Esophagus squamous epithelium (tissue), 5 donors: ENCODE data around the gene MFF. TPM values are rescaled to one million over a fixed set of nuclear protein-coding genes. Genes with fewer than 3 reads are reported as not detected.

Experiments
- DNase-seq: peaks from one replicate; lab custom pipeline; 2025; lab: John Stamatoyannopoulos, UW
- H3K27ac ChIP-seq, 4 donors: fragments of 200-600 bp; sonication (generic); one replicate each; pipeline ENCODE4 v1.5.1; 2016 to 2019; ENCODE audit warnings: mild to moderate bottlenecking in 1 of 4
- H3K27me3 ChIP-seq, 4 donors: fragments of 200-600 bp; sonication (generic); 1 replicate in 3 of 4; 2 replicates in 1 of 4; pipeline versions ENCODE4 v1.5.1 to v1.6.0; 2017 to 2021; ENCODE audit warnings: antibody characterized with exemption in 1 of 4
- H3K36me3 ChIP-seq, 3 donors: fragments of 200-600 bp; sonication (generic); one replicate each; pipeline ENCODE4 v1.5.1; 2016 to 2019
- H3K4me1 ChIP-seq, 3 donors: fragments of 200-600 bp; sonication (generic); one replicate each; pipeline ENCODE4 v1.5.1; 2017 to 2019
- H3K4me3 ChIP-seq, 4 donors: fragments of 200-600 bp; sonication (generic); 1 replicate in 3 of 4; 2 replicates in 1 of 4; pipeline ENCODE4 v1.5.1; 2016 to 2019; ENCODE audit warnings: mild to moderate bottlenecking in 2 of 4, moderate library complexity in 1 of 4
- H3K9me3 ChIP-seq, 3 donors: fragments of 200-600 bp; sonication (generic); one replicate each; pipeline ENCODE4 v1.5.1; 2016 to 2019
- POLR2A ChIP-seq, 4 donors: fragments of 450-650 bp; IDR thresholded peaks; one replicate each; pipeline ENCODE4 v1.6.1; 2017; ENCODE audit warnings: antibody characterized with exemption in 4 of 4, mild to moderate bottlenecking in 4 of 4, moderate library complexity in 3 of 4
- WGBS, 2 donors: methylation state at CpG; one replicate each; pipeline ENCODE4 v1.1.5; 2018; 5-methylcytosine and 5-hydroxymethylcytosine counted together
- intact Hi-C: fragments of 100-400 bp; cut with DNase I; formaldehyde crosslinking; loops from one replicate; pipeline ENCODE4 v1.15.0; 2022
- total RNA-seq, 4 donors: library from RNA; depleted of rRNA; stranded (reverse); fragments of >200 nt; gene quantifications; one replicate each; pipeline ENCODE4 v1.1.0, GENCODE V29; 2016
- TF ChIP-seq, protein P1 (sequence below), 6 experiments: fragments of 450-650 bp in 4 of 6; fragments of 200-600 bp in 2 of 6; sonication (generic) in 2 of 6; IDR thresholded peaks; one replicate each; pipeline ENCODE4 v1.5.1; 2016 to 2019; ENCODE audit warnings: antibody characterized with exemption in 6 of 6, mild to moderate bottlenecking in 4 of 6, moderate library complexity in 4 of 6
- donor health status: DM: yes; HTN: yes; CAD: no.

The MFF gene
- total RNA-seq, 4 donors from 2014 or later = 66.8 to 91.0 (median 84.8) TPM

DNA sequence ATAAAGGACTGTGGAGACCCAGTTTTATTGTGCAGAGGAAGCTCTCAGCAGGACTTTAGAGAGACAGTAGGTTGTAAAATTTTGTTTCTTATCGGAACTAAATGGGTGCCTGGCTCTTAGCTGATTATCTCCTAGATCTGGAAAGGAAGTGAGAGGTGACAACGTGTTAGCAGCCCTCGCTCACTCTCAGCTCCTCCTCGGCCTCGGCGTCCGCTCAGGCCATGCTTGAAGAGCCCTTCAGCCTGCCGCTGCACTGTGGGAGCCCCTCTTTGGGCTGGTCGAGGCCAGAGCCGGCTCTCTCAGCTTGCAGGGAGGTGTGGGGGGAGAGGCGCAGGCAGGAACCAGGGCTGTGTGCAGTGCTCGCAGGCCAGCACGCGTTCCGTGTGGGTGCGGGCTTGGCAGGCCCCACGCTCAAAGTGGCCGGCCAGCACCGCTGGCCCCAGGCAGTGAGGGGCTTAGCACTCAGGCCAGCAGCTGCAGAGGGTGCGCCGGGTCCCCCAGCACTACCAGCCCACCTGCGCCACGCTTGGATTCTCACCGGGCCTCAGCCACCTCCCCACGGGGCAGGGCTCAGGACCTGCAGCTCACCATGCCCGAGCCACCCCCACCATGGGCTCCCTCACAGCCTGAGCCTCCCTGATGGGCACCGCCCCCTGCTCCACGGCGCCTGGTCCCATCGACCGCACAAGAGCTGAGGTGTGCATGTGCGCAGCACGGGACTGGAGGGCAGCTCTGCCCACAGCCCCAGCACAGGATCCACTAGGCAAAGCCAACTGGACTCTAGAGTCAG lies 4.6 kb upstream of the MFF start:
- no peak overlapping the region for H3K4me3 ChIP-seq
- peaks cover 0 to 8% (median 0%) of the 10 kb centered on the region in 3 donors for H3K4me1 ChIP-seq
- TF ChIP-seq POLR2A (IDR thresholded peaks at IDR 0.05) = no peak
- TF ChIP-seq, protein P1, sequence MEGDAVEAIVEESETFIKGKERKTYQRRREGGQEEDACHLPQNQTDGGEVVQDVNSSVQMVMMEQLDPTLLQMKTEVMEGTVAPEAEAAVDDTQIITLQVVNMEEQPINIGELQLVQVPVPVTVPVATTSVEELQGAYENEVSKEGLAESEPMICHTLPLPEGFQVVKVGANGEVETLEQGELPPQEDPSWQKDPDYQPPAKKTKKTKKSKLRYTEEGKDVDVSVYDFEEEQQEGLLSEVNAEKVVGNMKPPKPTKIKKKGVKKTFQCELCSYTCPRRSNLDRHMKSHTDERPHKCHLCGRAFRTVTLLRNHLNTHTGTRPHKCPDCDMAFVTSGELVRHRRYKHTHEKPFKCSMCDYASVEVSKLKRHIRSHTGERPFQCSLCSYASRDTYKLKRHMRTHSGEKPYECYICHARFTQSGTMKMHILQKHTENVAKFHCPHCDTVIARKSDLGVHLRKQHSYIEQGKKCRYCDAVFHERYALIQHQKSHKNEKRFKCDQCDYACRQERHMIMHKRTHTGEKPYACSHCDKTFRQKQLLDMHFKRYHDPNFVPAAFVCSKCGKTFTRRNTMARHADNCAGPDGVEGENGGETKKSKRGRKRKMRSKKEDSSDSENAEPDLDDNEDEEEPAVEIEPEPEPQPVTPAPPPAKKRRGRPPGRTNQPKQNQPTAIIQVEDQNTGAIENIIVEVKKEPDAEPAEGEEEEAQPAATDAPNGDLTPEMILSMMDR (IDR thresholded peaks at IDR 0.05) = no peak
- no peaks in the 10 kb centered on the region for H3K27me3 ChIP-seq
- no peaks in the 10 kb centered on the region for H3K9me3 ChIP-seq
- no peak for DNase-seq
- H3K27ac ChIP-seq = no peak overlapping the region
- H3K36me3 ChIP-seq = no peaks in the 10 kb centered on the region
- intact Hi-C loops = no loop called here
- 91 to 94% methylated on average over 7 to 8 of the region's 33 CpGs for WGBS, 2 donors

GRCh38 chr2:227322530-227323205 lies 2.4 kb upstream of the MFF start:
- Histone ChIP-seq H3K36me3 (no peaks in the 10 kb centered on the region), H3K9me3 (no peaks in the 10 kb centered on the region), H3K4me1 (peaks cover 0 to 29% (median 5%) of the 10 kb centered on the region in 3 donors), H3K4me3 (no peak overlapping the region), H3K27ac (no peak overlapping the region), H3K27me3 (no peaks in the 10 kb centered on the region)
- no peak for TF ChIP-seq POLR2A (IDR thresholded peaks at IDR 0.05)
- TF ChIP-seq, protein P1 (IDR thresholded peaks at IDR 0.05) = no peak
- 89 to 93% methylated on average over 5 of the region's 5 CpGs for WGBS, 2 donors
- intact Hi-C loops = no loop called here
- no peak for DNase-seq

DNA sequence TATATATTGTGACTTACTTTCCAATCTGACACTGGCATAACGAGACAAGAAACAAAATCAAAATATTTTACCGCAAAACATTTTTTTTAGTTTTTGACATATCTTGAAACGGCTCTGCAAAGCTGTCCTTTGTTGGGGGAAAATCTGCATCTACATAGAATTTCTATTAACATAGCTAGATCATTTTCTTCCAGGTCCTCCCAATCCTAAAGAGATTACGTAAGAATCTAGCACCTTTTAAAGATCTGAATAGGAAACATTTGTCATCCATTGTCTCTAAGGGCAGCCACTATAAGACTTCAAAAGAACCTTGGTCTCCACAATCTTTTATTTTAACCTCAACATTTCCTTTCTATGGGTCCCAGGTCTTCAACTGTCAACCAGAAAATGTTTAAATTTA lies 1.2 kb upstream of the MFF start:
- H3K4me3 ChIP-seq = no peak overlapping the region
- 97 to 99% methylated on average over 4 of the region's 4 CpGs for WGBS, 2 donors
- H3K4me1 ChIP-seq = peaks cover 0 to 31% (median 5%) of the 10 kb centered on the region in 3 donors
- peaks cover 0 to 3% (median 0%) of the 10 kb centered on the region in 3 donors for H3K36me3 ChIP-seq
- TF ChIP-seq POLR2A (IDR thresholded peaks at IDR 0.05) = no peak
- TF ChIP-seq, protein P1 (IDR thresholded peaks at IDR 0.05) = no peak
- no peak for DNase-seq
- no peaks in the 10 kb centered on the region for H3K9me3 ChIP-seq
- H3K27me3 ChIP-seq = no peaks in the 10 kb centered on the region
- no peak overlapping the region for H3K27ac ChIP-seq
- intact Hi-C loops = no loop called here

DNA sequence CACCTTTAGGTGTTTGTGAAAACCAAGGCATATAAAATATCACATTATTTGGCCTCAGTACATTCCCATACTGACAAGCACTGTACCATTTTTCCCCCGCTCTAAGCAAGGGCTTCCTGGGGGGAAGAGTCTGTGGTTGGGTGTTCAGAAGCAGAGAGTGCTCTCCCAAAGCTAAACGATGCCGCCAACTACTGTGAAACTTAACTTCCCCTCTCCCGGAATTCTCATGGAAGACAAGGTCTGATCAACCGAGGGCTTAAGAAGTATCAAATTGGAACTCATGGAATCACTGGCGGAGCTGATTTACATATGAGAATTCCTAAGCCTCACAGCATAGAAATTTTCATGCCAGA lies 433 bp upstream of the MFF start:
- no peak for DNase-seq
- intact Hi-C loops = no loop called here
- WGBS, 2 donors = 12 to 13% methylated on average over 6 of the region's 6 CpGs
- H3K27me3 ChIP-seq = no peaks in the 10 kb centered on the region
- H3K9me3 ChIP-seq = no peaks in the 10 kb centered on the region
- TF ChIP-seq POLR2A (IDR thresholded peaks at IDR 0.05) = no peak
- TF ChIP-seq, protein P1 (IDR thresholded peaks at IDR 0.05) = no peak
- peak overlapping the region; percentile 90 to 97 (median 92) for H3K27ac ChIP-seq
- H3K36me3 ChIP-seq = peaks cover 0 to 11% (median 0%) of the 10 kb centered on the region in 3 donors
- H3K4me3 ChIP-seq = peak overlapping the region; percentile 63 to 92 (median 84)
- peaks cover 0 to 31% (median 5%) of the 10 kb centered on the region in 3 donors for H3K4me1 ChIP-seq

DNA sequence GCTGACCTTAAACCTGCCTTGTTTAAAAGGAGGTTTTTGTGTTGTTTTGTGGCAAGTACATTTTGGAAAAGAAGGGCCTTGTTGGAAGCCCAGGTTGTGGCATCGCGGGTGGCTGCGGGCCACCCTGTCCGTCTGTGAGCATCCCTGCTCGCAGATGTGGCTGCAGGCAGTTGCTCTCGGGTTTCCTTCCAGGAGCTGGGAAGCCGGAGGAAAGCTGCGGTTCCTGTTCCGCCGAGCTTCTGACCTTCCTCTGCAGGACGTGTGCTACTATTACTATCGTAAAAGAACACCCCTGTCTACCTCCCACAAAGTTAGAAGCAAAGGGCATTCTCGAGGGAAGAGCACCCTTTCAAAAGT lies 766 bp downstream of the MFF start:
- TF ChIP-seq POLR2A (IDR thresholded peaks at IDR 0.05) = no peak
- TF ChIP-seq, protein P1 (IDR thresholded peaks at IDR 0.05) = no peak
- Histone ChIP-seq H3K27ac (peak overlapping the region; percentile 90 to 97 (median 92)), H3K36me3 (peaks cover 0 to 21% (median 0%) of the 10 kb centered on the region in 3 donors), H3K9me3 (no peaks in the 10 kb centered on the region), H3K27me3 (no peaks in the 10 kb centered on the region), H3K4me3 (peak overlapping the region; percentile 63 to 92 (median 84)), H3K4me1 (peaks cover 0 to 31% (median 5%) of the 10 kb centered on the region in 3 donors)
- WGBS, 2 donors = 0 to 1% methylated on average over 3 to 13 of the region's 13 CpGs
- no peak for DNase-seq
- intact Hi-C loops = no loop called here
